ENCODE measurements around the gene ALX4. TPM values are rescaled to one million over a fixed set of nuclear protein-coding genes. Genes with fewer than 3 reads are reported as not detected.

Gene ALX4
- total and polyA plus RNA-seq, 2 experiments from 2014 or later = not detected

DNA sequence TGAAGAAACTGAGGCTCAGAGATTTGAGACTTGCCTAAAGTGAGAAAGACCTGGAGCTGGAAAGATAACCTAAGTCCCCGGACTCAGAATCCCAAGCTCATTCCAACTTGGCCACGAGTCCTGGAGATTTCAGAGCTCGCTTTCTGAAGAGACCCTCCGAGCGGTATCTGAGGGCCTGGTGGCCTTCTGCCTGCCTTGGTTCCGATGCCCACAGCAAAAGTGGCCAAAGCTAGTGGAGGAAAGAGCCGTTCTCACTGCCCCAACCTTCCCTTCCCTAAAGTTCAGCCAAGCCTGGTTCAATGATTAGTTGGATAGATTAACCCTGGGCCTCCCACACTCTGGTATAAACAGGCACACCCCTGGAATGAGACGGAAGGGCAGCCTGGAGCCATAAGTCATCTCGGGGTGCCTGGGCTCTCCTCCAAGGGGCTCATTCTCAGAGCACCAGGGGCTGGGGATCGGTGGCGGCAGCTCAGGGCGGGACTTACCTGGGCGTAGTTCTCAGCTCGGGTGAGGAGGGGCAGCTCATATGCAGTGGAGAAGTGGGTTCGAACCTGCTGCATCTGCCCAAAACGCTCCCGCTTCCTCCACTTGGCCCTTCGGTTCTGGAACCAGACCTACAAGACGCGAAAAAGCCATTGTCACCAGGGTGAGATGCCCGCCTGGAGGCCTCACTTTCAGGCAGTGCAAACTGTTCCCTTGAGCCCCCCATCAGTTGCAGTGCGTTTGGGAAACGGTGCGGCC, 42.8 kb downstream of the ALX4 start:
- no peaks in the 10 kb centered on the region; the same call in 2 of the 3 replicates for H3K36me3 Mint-ChIP-seq (ENCODE audit: low read depth)
- H3K27me3 Mint-ChIP-seq (ENCODE audit: insufficient read depth, low read depth, poor library complexity) = peaks cover 5% of the 10 kb centered on the region
- no peaks in the 10 kb centered on the region for H3K9me3 Mint-ChIP-seq
- H3K4me1 Mint-ChIP-seq = peaks cover 3% of the 10 kb centered on the region; the same call in 2 of the 3 replicates
- DNase-seq (ENCODE audit: low spot score) (no peak), ATAC-seq (no peak)
- Histone ChIP-seq H3K36me3 (ENCODE audit: insufficient read depth) (no peaks in the 10 kb centered on the region), H4K20me1 (replicated peaks; ENCODE audit: insufficient read depth) (no peaks in the 10 kb centered on the region), H3F3A (replicated peaks; ENCODE audit: low read depth) (no peaks in the 10 kb centered on the region), H3K79me2 (replicated peaks; ENCODE audit: insufficient read depth) (no peaks in the 10 kb centered on the region), H3K4me3 (no peak overlapping the region), H3K4me1 (ENCODE audit: insufficient read depth) (no peaks in the 10 kb centered on the region), H3K4me2 (no peak overlapping the region), H2AFZ (no peak overlapping the region), H3K27ac (ENCODE audit: low read depth) (no peak overlapping the region), H3K27me3 (ENCODE audit: insufficient read depth) (no peaks in the 10 kb centered on the region), H3K9me2 (ENCODE audit: insufficient read depth) (no peaks in the 10 kb centered on the region)
- H3K27ac Mint-ChIP-seq = no peak overlapping the region
- H3K4me3 Mint-ChIP-seq = no peak overlapping the region
- TF ChIP-seq JUNB (IDR thresholded peaks at IDR 0.05; ENCODE audit: unreplicated experiment) = no peak
- TF ChIP-seq, protein P1, sequence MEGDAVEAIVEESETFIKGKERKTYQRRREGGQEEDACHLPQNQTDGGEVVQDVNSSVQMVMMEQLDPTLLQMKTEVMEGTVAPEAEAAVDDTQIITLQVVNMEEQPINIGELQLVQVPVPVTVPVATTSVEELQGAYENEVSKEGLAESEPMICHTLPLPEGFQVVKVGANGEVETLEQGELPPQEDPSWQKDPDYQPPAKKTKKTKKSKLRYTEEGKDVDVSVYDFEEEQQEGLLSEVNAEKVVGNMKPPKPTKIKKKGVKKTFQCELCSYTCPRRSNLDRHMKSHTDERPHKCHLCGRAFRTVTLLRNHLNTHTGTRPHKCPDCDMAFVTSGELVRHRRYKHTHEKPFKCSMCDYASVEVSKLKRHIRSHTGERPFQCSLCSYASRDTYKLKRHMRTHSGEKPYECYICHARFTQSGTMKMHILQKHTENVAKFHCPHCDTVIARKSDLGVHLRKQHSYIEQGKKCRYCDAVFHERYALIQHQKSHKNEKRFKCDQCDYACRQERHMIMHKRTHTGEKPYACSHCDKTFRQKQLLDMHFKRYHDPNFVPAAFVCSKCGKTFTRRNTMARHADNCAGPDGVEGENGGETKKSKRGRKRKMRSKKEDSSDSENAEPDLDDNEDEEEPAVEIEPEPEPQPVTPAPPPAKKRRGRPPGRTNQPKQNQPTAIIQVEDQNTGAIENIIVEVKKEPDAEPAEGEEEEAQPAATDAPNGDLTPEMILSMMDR (conservative IDR thresholded peaks at IDR 0.05; ENCODE audit: low read depth in 2 of 2) = no peak
- no peak for TF ChIP-seq EZH2 (IDR thresholded peaks at IDR 0.05; ENCODE audit: low read depth, unreplicated experiment)
- TF ChIP-seq, protein P2, sequence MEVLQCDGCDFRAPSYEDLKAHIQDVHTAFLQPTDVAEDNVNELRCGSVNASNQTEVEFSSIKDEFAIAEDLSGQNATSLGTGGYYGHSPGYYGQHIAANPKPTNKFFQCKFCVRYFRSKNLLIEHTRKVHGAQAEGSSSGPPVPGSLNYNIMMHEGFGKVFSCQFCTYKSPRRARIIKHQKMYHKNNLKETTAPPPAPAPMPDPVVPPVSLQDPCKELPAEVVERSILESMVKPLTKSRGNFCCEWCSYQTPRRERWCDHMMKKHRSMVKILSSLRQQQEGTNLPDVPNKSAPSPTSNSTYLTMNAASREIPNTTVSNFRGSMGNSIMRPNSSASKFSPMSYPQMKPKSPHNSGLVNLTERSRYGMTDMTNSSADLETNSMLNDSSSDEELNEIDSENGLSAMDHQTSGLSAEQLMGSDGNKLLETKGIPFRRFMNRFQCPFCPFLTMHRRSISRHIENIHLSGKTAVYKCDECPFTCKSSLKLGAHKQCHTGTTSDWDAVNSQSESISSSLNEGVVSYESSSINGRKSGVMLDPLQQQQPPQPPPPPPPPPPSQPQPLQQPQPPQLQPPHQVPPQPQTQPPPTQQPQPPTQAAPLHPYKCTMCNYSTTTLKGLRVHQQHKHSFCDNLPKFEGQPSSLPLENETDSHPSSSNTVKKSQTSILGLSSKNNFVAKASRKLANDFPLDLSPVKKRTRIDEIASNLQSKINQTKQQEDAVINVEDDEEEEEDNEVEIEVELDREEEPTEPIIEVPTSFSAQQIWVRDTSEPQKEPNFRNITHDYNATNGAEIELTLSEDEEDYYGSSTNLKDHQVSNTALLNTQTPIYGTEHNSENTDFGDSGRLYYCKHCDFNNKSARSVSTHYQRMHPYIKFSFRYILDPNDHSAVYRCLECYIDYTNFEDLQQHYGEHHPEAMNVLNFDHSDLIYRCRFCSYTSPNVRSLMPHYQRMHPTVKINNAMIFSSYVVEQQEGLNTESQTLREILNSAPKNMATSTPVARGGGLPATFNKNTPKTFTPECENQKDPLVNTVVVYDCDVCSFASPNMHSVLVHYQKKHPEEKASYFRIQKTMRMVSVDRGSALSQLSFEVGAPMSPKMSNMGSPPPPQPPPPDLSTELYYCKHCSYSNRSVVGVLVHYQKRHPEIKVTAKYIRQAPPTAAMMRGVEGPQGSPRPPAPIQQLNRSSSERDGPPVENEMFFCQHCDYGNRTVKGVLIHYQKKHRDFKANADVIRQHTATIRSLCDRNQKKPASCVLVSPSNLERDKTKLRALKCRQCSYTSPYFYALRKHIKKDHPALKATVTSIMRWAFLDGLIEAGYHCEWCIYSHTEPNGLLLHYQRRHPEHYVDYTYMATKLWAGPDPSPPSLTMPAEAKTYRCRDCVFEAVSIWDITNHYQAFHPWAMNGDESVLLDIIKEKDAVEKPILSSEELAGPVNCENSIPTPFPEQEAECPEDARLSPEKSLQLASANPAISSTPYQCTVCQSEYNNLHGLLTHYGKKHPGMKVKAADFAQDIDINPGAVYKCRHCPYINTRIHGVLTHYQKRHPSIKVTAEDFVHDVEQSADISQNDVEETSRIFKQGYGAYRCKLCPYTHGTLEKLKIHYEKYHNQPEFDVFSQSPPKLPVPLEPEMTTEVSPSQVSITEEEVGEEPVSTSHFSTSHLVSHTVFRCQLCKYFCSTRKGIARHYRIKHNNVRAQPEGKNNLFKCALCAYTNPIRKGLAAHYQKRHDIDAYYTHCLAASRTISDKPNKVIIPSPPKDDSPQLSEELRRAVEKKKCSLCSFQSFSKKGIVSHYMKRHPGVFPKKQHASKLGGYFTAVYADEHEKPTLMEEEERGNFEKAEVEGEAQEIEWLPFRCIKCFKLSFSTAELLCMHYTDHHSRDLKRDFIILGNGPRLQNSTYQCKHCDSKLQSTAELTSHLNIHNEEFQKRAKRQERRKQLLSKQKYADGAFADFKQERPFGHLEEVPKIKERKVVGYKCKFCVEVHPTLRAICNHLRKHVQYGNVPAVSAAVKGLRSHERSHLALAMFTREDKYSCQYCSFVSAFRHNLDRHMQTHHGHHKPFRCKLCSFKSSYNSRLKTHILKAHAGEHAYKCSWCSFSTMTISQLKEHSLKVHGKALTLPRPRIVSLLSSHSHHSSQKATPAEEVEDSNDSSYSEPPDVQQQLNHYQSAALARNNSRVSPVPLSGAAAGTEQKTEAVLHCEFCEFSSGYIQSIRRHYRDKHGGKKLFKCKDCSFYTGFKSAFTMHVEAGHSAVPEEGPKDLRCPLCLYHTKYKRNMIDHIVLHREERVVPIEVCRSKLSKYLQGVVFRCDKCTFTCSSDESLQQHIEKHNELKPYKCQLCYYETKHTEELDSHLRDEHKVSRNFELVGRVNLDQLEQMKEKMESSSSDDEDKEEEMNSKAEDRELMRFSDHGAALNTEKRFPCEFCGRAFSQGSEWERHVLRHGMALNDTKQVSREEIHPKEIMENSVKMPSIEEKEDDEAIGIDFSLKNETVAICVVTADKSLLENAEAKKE (CRISPR knock-in tag; IDR thresholded peaks at IDR 0.05) = no peak
- no peak for TF ChIP-seq NANOG (IDR thresholded peaks at IDR 0.05; ENCODE audit: borderline replicate concordance)

Data from GM23338 (cell line).